ENCODE data around the gene TXNRD2.
A peak's percentile ranks its signal among the peaks of the same experiment; 100 is the strongest.

TXNRD2 gene

GRCh38 chr22:19828035-19828401 is 113.6 kb downstream of the TXNRD2 start:
- Mint-ChIP-seq H3K36me3 (no peaks in the 10 kb centered on the region), H3K27ac (no peak overlapping the region), H3K9me3 (no peaks in the 10 kb centered on the region), H3K4me3 (no peak overlapping the region), H3K4me1 (peaks cover 11% of the 10 kb centered on the region)
- ATAC-seq (no peak), DNase-seq (ENCODE audit: low spot score in 2 of 2) (no peak)

GRCh38 chr22:19827341-19828034 is 114.1 kb downstream of the TXNRD2 start:
- H3K27ac Mint-ChIP-seq = peak overlapping the region; percentile 6
- no peak overlapping the region for H3K4me3 Mint-ChIP-seq
- peaks cover 11% of the 10 kb centered on the region for H3K4me1 Mint-ChIP-seq
- ATAC-seq = no peak
- H3K9me3 Mint-ChIP-seq = no peaks in the 10 kb centered on the region
- DNase-seq (ENCODE audit: low spot score in 2 of 2) = no peak
- H3K36me3 Mint-ChIP-seq = no peaks in the 10 kb centered on the region

- Mint-ChIP-seq H3K4me1 (peaks cover 11% of the 10 kb centered on the region), H3K36me3 (no peaks in the 10 kb centered on the region), H3K9me3 (no peaks in the 10 kb centered on the region), H3K4me3 (no peak overlapping the region), H3K27ac (no peak overlapping the region)
- DNase-seq (ENCODE audit: low spot score in 2 of 2) = no peak
- no peak for ATAC-seq
These were observed 115.0 kb downstream of the TXNRD2 start for GRCh38 chr22:19826619-19826950.

GRCh38 chr22:19825904-19826618 is 115.6 kb downstream of the TXNRD2 start:
- Mint-ChIP-seq H3K4me3 (no peak overlapping the region), H3K4me1 (peaks cover 11% of the 10 kb centered on the region), H3K27ac (no peak overlapping the region), H3K36me3 (no peaks in the 10 kb centered on the region), H3K9me3 (no peaks in the 10 kb centered on the region)
- DNase-seq (ENCODE audit: low spot score in 2 of 2) = no peak
- ATAC-seq = no peak
